ENCODE data around the gene BMF. TPM values are rescaled to one million over a fixed set of nuclear protein-coding genes. Genes with fewer than 3 reads are reported as not detected.

BMF gene
- total RNA-seq, 1 donor from 2014 or later: 376 TPM

DNA sequence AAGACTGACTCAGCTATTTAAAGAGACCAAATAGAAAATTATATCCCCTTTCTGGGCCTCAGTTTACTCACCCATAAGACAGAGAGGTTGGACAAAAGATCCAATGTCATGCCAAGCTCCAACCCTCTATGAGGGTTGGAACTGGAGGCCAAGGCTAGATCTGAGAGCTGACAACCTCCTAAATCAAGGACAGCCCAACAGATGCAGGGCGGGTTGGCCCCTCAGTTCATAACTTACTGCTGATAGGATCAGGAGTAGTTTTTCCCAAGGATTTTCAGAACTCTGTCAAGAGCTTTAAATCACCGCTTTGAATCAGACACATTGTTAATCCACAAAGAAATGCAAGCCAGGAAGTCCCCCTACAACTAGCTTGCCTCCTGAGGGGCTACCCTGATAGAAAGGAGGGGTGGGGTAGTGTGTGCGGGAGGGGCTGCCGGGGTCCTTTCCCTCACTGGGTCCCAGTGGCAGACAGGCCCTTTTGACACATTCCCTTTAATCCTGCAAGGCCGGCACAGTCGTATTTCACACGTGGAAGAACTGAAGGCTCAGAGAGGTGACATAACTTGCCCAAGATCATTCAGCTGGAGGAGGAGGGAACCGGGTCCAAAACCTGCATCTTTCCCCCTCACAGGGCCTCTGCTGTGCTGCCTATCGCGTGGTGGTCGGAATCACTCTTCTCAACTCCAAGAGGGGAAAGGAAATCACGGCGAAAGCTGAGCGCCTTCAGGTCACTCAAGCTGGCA lies 21.4 kb downstream of the BMF start:
- Mint-ChIP-seq H3K27ac (peak overlapping the region; percentile 41), H3K36me3 (ENCODE audit: low read depth) (peaks cover 31% of the 10 kb centered on the region), H3K4me1 (peaks cover 60% of the 10 kb centered on the region), H3K27me3 (no peaks in the 10 kb centered on the region), H3K4me3 (no peak overlapping the region), H3K9me3 (no peaks in the 10 kb centered on the region)
- DNase-seq: no peak
- ChIA-PET POLR2A (interaction anchor here (1.6 to 20.1 kb wide), 4 partner anchors 15 to 48 kb away, joined by 4 to 504 read pairs (median 31); partner anchors contain the start of genes BMF and SRP14), CTCF (interaction anchor here (1.8 to 2.6 kb wide), 2 partner anchors 17 to 19 kb away, joined by 8 to 12 read pairs; no protein-coding TSS in a partner anchor)
- intact Hi-C loops (cut with micrococcal nuclease): no loop called here
- no peak for ATAC-seq (ENCODE audit: low read depth)
- TF ChIP-seq, protein P1, sequence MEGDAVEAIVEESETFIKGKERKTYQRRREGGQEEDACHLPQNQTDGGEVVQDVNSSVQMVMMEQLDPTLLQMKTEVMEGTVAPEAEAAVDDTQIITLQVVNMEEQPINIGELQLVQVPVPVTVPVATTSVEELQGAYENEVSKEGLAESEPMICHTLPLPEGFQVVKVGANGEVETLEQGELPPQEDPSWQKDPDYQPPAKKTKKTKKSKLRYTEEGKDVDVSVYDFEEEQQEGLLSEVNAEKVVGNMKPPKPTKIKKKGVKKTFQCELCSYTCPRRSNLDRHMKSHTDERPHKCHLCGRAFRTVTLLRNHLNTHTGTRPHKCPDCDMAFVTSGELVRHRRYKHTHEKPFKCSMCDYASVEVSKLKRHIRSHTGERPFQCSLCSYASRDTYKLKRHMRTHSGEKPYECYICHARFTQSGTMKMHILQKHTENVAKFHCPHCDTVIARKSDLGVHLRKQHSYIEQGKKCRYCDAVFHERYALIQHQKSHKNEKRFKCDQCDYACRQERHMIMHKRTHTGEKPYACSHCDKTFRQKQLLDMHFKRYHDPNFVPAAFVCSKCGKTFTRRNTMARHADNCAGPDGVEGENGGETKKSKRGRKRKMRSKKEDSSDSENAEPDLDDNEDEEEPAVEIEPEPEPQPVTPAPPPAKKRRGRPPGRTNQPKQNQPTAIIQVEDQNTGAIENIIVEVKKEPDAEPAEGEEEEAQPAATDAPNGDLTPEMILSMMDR (IDR thresholded peaks at IDR 0.05): no peak

DNA sequence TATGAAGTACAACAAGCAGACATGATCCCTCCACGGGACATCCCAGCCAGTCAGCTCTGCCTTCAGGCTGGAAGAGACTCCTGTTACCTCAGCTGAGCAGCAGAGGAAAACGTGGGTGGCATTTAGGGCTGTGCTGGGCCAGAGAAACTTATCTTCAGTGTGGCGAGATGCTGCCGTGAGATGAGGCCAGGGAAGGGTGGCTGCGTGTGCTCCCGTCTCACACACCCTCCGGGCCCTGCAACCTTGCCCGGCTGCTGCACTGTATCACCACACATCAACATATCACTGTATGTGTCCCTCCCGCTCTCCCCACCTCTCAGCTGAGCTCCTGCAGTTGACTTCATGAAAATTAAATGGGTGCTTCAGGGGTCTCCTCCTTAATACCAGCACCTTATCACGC lies 23.4 kb downstream of the BMF start:
- Mint-ChIP-seq H3K27ac (peak overlapping the region; percentile 65), H3K27me3 (no peaks in the 10 kb centered on the region), H3K36me3 (ENCODE audit: low read depth) (peaks cover 11% of the 10 kb centered on the region), H3K4me1 (peaks cover 67% of the 10 kb centered on the region), H3K4me3 (no peak overlapping the region), H3K9me3 (no peaks in the 10 kb centered on the region)
- DNase-seq: no peak
- ATAC-seq (ENCODE audit: low read depth): no peak
- TF ChIP-seq, protein P1 (IDR thresholded peaks at IDR 0.05): no peak
- ChIA-PET CTCF (interaction anchor here (4.8 kb wide), 1 partner anchor 21 kb away, joined by 45 read pairs; the partner anchor contains the start of gene BMF), POLR2A (interaction anchor here (1.1 to 20.1 kb wide), 5 partner anchors 8 to 38 kb away, joined by 3 to 504 read pairs (median 45); partner anchors contain the start of gene BMF)
- intact Hi-C loops (cut with micrococcal nuclease): no loop called here

GRCh38 chr15:40084650-40085049 lies 24.0 kb downstream of the BMF start:
- ATAC-seq (ENCODE audit: low read depth) (peak; percentile 26), DNase-seq (no peak)
- H3K9me3 Mint-ChIP-seq: no peaks in the 10 kb centered on the region
- peaks cover 69% of the 10 kb centered on the region for H3K4me1 Mint-ChIP-seq
- peaks cover 5% of the 10 kb centered on the region for H3K36me3 Mint-ChIP-seq (ENCODE audit: low read depth)
- intact Hi-C loops (cut with micrococcal nuclease): no loop called here
- POLR2A ChIA-PET: interaction anchor here (0.6 to 20.1 kb wide), 4 partner anchors 9 to 39 kb away, joined by 3 to 504 read pairs (median 40); partner anchors contain the start of gene BMF
- H3K27me3 Mint-ChIP-seq: no peaks in the 10 kb centered on the region
- TF ChIP-seq, protein P1 (IDR thresholded peaks at IDR 0.05): no peak
- peak overlapping the region; percentile 65 for H3K27ac Mint-ChIP-seq
- H3K4me3 Mint-ChIP-seq: no peak overlapping the region
- CTCF ChIA-PET: interaction anchor here (1.3 to 4.8 kb wide), 2 partner anchors 22 to 190 kb away, joined by 3 to 45 read pairs; partner anchors contain the start of gene BMF

- ChIA-PET POLR2A (interaction anchor here (0.7 to 20.1 kb wide), 12 partner anchors 8 to 147 kb away, joined by 3 to 504 read pairs (median 7); partner anchors contain the start of gene BMF), CTCF (interaction anchor here (0.6 to 4.8 kb wide), 8 partner anchors 10 to 80 kb away, joined by 3 to 45 read pairs (median 3); partner anchors contain the start of gene BMF)
- ATAC-seq (ENCODE audit: low read depth): peak; percentile 89
- H3K4me1 Mint-ChIP-seq: peaks cover 64% of the 10 kb centered on the region
- H3K9me3 Mint-ChIP-seq: no peaks in the 10 kb centered on the region
- H3K27me3 Mint-ChIP-seq: no peaks in the 10 kb centered on the region
- H3K36me3 Mint-ChIP-seq (ENCODE audit: low read depth): no peaks in the 10 kb centered on the region
- intact Hi-C loops (cut with micrococcal nuclease): loop anchor here (1.0 to 2.0 kb wide), 5 partner anchors 13 to 37 kb away; no protein-coding TSS in a partner anchor
- peak overlapping the region; percentile 89 for H3K27ac Mint-ChIP-seq
- peak overlapping the region; percentile 78 for H3K4me3 Mint-ChIP-seq
- peak; percentile 53 for DNase-seq
- TF ChIP-seq, protein P1 (IDR thresholded peaks at IDR 0.05): no peak
Measured at GRCh38 chr15:40082195-40082883, 26.3 kb downstream of the BMF start.
